ENCODE results near the gene KIF5B. TPM values are rescaled to one million over a fixed set of nuclear protein-coding genes. Genes with fewer than 3 reads are reported as not detected.
"Not testable (repeated sequence)": the region's sequence is repeated elsewhere in the genome, so short reads cannot be mapped to it uniquely, and the experiment has no call there.

The KIF5B gene
- total RNA-seq, 2 donors from 2014 or later: 142 to 155 TPM

- H3K4me1 ChIP-seq: no peaks in the 10 kb centered on the region
Observed at GRCh38 chr10:31974434-31975124, 81.6 kb downstream of the KIF5B start.

GRCh38 chr10:31972519-31973041 is 83.6 kb downstream of the KIF5B start:
- TF ChIP-seq CTCF (IDR thresholded peaks at IDR 0.05): no peak
- H3K4me3 ChIP-seq: no peak overlapping the region
- H3K36me3 ChIP-seq: no peaks in the 10 kb centered on the region
- H3K27ac ChIP-seq: no peak overlapping the region
- no peak for DNase-seq (ENCODE audit: low spot score)
- no peaks in the 10 kb centered on the region for H3K4me1 ChIP-seq
- H3K27me3 ChIP-seq: no peaks in the 10 kb centered on the region
- no peaks in the 10 kb centered on the region for H3K9me3 ChIP-seq

More at GRCh38 chr10:31974434-31975124, 81.6 kb downstream of the KIF5B start:
- Histone ChIP-seq H3K27ac (no peak overlapping the region), H3K27me3 (no peaks in the 10 kb centered on the region), H3K36me3 (no peaks in the 10 kb centered on the region), H3K9me3 (no peaks in the 10 kb centered on the region), H3K4me3 (no peak overlapping the region)
- no peak for DNase-seq (ENCODE audit: low spot score)
- TF ChIP-seq CTCF (IDR thresholded peaks at IDR 0.05): no peak

- not testable (repeated sequence) for H3K27me3 ChIP-seq; H3K9me3 ChIP-seq; H3K36me3 ChIP-seq; DNase-seq (ENCODE audit: low spot score); H3K4me3 ChIP-seq; H3K4me1 ChIP-seq; H3K27ac ChIP-seq
Observed at GRCh38 chr10:31969847-31970246, 86.4 kb downstream of the KIF5B start.

GRCh38 chr10:31963589-31963980 is 92.6 kb downstream of the KIF5B start:
- no peak for DNase-seq (ENCODE audit: low spot score)
- no peaks in the 10 kb centered on the region for H3K27me3 ChIP-seq
- H3K9me3 ChIP-seq: no peaks in the 10 kb centered on the region
- no peak overlapping the region for H3K27ac ChIP-seq
- H3K4me3 ChIP-seq: no peak overlapping the region
- no peaks in the 10 kb centered on the region for H3K36me3 ChIP-seq
- H3K4me1 ChIP-seq: peaks cover 0 to 6% of the 10 kb centered on the region in 2 donors
- TF ChIP-seq CTCF (IDR thresholded peaks at IDR 0.05): no peak

- DNase-seq (ENCODE audit: low spot score): no peak
- Histone ChIP-seq H3K9me3 (no peaks in the 10 kb centered on the region), H3K27me3 (no peaks in the 10 kb centered on the region), H3K4me1 (peaks cover 0 to 6% of the 10 kb centered on the region in 2 donors), H3K4me3 (no peak overlapping the region), H3K36me3 (no peaks in the 10 kb centered on the region), H3K27ac (no peak overlapping the region)
- TF ChIP-seq CTCF (IDR thresholded peaks at IDR 0.05): no peak
Observed at GRCh38 chr10:31962826-31963588, 93.2 kb downstream of the KIF5B start.

All from right atrium auricular region (tissue), 2 donors.